Measurements from ENCODE around the gene TTC1.

DNA sequence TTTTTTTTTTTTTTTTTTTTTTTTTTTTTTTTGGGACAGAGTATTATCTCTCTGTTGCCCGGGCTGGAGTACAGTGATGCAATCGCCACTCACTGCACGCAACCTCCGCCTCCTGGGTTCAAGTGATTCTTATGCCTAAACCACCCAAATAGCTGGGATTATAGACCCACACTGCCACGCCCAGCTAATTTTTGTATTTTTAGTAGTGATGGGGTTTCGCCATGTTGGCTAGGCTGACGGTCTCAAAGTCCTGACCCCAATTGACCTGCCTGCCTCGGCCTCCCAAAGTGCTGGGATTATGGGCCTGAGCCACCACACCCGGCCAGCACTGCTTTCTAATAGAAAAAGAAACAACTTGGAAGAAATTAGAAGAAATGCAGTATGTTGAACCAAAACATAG, 39.2 kb downstream of the TTC1 start:
- TF ChIP-seq, protein P1, sequence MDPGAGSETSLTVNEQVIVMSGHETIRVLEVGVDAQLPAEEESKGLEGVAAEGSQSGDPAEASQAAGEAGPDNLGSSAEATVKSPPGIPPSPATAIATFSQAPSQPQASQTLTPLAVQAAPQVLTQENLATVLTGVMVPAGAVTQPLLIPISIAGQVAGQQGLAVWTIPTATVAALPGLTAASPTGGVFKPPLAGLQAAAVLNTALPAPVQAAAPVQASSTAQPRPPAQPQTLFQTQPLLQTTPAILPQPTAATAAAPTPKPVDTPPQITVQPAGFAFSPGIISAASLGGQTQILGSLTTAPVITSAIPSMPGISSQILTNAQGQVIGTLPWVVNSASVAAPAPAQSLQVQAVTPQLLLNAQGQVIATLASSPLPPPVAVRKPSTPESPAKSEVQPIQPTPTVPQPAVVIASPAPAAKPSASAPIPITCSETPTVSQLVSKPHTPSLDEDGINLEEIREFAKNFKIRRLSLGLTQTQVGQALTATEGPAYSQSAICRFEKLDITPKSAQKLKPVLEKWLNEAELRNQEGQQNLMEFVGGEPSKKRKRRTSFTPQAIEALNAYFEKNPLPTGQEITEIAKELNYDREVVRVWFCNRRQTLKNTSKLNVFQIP (CRISPR knock-in tag; IDR thresholded peaks at IDR 0.05; ENCODE audit: borderline replicate concordance, low read depth): no peak
- no peak for TF ChIP-seq ARNTL (CRISPR knock-in tag; IDR thresholded peaks at IDR 0.05; ENCODE audit: borderline replicate concordance, low read depth)
- TF ChIP-seq RARB (CRISPR knock-in tag; IDR thresholded peaks at IDR 0.05): no peak
- no peak for TF ChIP-seq OSR1 (CRISPR knock-in tag; IDR thresholded peaks at IDR 0.05)
- TF ChIP-seq, protein P2, sequence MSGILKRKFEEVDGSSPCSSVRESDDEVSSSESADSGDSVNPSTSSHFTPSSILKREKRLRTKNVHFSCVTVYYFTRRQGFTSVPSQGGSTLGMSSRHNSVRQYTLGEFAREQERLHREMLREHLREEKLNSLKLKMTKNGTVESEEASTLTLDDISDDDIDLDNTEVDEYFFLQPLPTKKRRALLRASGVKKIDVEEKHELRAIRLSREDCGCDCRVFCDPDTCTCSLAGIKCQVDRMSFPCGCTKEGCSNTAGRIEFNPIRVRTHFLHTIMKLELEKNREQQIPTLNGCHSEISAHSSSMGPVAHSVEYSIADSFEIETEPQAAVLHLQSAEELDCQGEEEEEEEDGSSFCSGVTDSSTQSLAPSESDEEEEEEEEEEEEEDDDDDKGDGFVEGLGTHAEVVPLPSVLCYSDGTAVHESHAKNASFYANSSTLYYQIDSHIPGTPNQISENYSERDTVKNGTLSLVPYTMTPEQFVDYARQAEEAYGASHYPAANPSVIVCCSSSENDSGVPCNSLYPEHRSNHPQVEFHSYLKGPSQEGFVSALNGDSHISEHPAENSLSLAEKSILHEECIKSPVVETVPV (CRISPR knock-in tag; IDR thresholded peaks at IDR 0.05): no peak
- TF ChIP-seq, protein P3, sequence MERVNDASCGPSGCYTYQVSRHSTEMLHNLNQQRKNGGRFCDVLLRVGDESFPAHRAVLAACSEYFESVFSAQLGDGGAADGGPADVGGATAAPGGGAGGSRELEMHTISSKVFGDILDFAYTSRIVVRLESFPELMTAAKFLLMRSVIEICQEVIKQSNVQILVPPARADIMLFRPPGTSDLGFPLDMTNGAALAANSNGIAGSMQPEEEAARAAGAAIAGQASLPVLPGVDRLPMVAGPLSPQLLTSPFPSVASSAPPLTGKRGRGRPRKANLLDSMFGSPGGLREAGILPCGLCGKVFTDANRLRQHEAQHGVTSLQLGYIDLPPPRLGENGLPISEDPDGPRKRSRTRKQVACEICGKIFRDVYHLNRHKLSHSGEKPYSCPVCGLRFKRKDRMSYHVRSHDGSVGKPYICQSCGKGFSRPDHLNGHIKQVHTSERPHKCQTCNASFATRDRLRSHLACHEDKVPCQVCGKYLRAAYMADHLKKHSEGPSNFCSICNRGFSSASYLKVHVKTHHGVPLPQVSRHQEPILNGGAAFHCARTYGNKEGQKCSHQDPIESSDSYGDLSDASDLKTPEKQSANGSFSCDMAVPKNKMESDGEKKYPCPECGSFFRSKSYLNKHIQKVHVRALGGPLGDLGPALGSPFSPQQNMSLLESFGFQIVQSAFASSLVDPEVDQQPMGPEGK (CRISPR knock-in tag; IDR thresholded peaks at IDR 0.05; ENCODE audit: borderline replicate concordance): no peak
- TF ChIP-seq CSDC2 (CRISPR knock-in tag; IDR thresholded peaks at IDR 0.05): no peak
